ENCODE results near the gene NR1H2.

The NR1H2 gene

DNA sequence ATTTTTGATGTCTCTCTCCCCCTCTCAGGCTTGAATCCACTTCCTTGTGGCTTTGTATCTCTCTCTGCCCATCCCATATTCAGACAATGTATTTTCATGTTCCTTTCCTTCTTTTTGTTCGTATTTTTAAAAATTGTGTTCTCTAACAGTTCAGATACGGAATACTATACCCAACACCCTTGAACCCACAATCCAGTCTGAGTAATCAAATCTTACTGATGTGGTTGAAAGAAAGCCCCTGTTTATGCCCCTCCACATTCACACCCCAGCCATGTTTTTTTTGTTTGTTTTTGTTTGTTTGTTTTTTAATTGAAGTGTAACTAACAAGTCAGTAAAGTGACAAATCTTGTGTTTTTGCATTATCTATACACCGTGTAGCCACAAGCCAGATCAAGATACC is 43.9 kb downstream of the NR1H2 start:
- Histone ChIP-seq H2AFZ (ENCODE audit: low read depth, low read length) (no peak overlapping the region), H3K27me3 (ENCODE audit: insufficient read depth, low read length) (no peaks in the 10 kb centered on the region), H3K4me3 (ENCODE audit: low read length) (no peak overlapping the region), H3K4me1 (ENCODE audit: insufficient read depth, low read length) (no peaks in the 10 kb centered on the region), H3K36me3 (ENCODE audit: insufficient read depth, low read length) (no peaks in the 10 kb centered on the region), H3K9me3 (ENCODE audit: low read length) (no peaks in the 10 kb centered on the region)

DNA sequence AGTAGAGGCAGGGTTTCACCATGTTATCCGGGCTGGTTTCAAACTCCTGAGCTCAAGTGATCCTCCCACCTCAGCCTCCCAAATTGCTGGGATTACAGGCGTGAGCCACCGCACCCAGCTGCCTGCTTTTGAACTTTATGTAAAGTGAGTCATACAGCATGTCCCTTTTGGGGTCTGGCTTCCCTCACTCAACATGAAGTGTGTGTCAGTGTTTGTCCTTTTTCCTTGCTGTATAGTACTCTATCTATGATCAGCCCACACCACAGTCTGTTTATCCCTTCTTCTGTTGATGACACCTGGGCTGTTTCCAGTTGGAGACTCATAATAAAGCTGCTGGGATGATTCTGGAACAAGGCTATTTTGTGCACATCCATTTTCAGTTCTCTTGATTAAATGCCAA is 44.6 kb downstream of the NR1H2 start:
- no peaks in the 10 kb centered on the region for H3K9me3 ChIP-seq (ENCODE audit: low read length)
- no peaks in the 10 kb centered on the region for H3K36me3 ChIP-seq (ENCODE audit: insufficient read depth, low read length)
- H3K27me3 ChIP-seq (ENCODE audit: insufficient read depth, low read length) = no peaks in the 10 kb centered on the region
- no peak overlapping the region for H3K4me3 ChIP-seq (ENCODE audit: low read length)
- H3K4me1 ChIP-seq (ENCODE audit: insufficient read depth, low read length) = no peaks in the 10 kb centered on the region
- H2AFZ ChIP-seq (ENCODE audit: low read depth, low read length) = no peak overlapping the region

DNA sequence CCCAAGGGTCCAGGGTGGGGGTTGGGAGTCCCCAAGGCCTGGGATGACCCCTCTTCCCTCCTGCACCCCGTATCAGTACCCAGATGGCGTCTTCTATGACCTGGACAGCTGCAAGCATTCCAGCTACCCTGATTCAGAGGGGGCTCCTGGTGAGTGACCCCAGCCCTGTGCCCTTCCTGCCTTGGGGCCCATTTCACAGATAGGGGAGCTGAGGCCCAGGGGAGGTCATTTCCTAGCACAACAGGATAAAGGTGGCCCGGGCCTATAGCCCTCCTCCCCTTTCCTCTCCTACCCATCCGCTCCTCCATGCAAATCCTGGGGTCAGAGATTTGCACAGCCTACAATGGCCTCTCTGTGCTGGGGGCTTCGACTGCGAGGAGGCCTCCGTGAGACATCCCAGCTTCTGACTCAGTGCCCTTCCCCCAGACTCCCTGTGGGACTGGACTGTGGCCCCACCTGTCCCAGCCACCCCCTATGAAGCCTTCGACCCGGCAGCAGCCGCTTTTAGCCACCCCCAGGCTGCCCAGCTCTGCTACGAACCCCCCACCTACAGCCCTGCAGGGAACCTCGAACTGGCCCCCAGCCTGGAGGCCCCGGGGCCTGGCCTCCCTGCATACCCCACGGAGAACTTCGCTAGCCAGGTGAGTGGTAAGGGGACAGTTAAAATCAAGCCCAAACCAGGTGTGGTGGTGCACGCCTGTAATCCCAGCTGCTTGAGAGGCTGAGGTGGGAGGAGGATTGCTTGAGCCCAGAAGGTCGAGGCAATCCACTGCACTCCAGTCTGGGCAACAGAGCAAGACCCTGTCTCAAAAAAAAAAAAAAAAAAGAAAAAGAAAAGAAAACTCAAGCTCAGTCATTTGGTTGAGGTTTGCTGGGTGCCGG is 46.4 kb downstream of the NR1H2 start:
- Histone ChIP-seq H3K4me3 (ENCODE audit: low read length) (no peak overlapping the region), H3K27me3 (ENCODE audit: insufficient read depth, low read length) (no peaks in the 10 kb centered on the region), H3K4me1 (ENCODE audit: insufficient read depth, low read length) (no peaks in the 10 kb centered on the region), H3K36me3 (ENCODE audit: insufficient read depth, low read length) (no peaks in the 10 kb centered on the region), H2AFZ (ENCODE audit: low read depth, low read length) (no peak overlapping the region), H3K9me3 (ENCODE audit: low read length) (no peaks in the 10 kb centered on the region)

DNA sequence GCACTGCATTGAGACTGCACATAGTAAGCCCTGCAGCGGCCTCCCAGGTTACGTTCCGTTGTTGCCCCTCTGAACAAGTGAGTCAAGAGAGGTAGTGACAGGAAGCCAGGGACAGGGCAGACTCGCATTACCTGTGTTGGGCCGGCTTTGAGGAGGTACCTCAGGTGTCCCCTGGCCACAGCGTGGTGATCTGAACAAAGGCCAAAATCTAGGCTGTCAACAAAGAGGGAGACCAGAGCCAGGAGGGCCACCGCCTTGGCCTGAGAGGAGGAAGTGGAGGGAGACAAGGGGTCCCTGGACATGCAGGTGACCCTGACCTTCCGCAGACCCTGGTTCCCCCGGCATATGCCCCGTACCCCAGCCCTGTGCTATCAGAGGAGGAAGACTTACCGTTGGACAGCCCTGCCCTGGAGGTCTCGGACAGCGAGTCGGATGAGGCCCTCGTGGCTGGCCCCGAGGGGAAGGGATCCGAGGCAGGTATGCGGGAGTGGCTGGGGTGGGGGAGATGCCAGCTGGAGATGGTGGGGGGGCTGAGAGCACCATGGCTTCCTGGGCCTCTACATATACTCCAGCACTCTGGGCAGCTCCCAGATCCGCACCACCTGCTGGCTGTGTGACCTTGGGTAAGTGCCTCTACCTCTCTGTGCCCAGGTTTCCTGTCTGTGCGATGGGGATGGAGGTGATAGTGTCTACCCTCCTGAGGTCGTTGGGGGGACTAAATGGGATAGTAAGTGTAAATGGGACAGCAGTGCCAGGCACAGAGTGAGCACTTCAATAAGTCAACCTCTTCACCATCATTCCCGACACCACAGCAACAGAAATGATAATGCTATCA is 47.2 kb downstream of the NR1H2 start:
- Histone ChIP-seq H3K27me3 (ENCODE audit: insufficient read depth, low read length) (peaks cover 4% of the 10 kb centered on the region), H3K4me1 (ENCODE audit: insufficient read depth, low read length) (no peaks in the 10 kb centered on the region), H2AFZ (ENCODE audit: low read depth, low read length) (no peak overlapping the region), H3K9me3 (ENCODE audit: low read length) (no peaks in the 10 kb centered on the region), H3K4me3 (ENCODE audit: low read length) (no peak overlapping the region), H3K36me3 (ENCODE audit: insufficient read depth, low read length) (no peaks in the 10 kb centered on the region)

DNA sequence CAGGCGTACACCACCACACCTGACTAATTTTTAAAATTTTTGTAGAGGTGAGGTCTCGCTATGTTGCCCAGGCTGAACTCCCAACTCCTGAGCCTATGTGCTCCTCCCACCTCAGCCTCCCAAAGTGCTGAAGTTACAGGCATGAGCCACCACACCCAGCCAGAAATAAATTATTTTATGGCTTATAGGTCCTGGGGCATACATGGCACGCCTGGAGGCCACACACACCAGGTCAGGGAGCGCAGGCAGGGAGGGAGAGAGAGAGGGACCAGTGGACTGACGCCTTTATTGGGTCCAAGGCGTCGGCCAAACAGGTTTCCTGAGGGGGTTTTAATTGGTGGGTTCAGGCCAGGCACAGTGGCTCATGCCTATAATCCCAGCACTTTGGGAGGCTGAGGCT is 49.3 kb downstream of the NR1H2 start:
- Histone ChIP-seq H2AFZ (ENCODE audit: low read depth, low read length) (no peak overlapping the region), H3K4me1 (ENCODE audit: insufficient read depth, low read length) (no peaks in the 10 kb centered on the region), H3K27me3 (ENCODE audit: insufficient read depth, low read length) (peaks cover 16% of the 10 kb centered on the region), H3K36me3 (ENCODE audit: insufficient read depth, low read length) (no peaks in the 10 kb centered on the region), H3K4me3 (ENCODE audit: low read length) (no peak overlapping the region), H3K9me3 (ENCODE audit: low read length) (no peaks in the 10 kb centered on the region)

DNA sequence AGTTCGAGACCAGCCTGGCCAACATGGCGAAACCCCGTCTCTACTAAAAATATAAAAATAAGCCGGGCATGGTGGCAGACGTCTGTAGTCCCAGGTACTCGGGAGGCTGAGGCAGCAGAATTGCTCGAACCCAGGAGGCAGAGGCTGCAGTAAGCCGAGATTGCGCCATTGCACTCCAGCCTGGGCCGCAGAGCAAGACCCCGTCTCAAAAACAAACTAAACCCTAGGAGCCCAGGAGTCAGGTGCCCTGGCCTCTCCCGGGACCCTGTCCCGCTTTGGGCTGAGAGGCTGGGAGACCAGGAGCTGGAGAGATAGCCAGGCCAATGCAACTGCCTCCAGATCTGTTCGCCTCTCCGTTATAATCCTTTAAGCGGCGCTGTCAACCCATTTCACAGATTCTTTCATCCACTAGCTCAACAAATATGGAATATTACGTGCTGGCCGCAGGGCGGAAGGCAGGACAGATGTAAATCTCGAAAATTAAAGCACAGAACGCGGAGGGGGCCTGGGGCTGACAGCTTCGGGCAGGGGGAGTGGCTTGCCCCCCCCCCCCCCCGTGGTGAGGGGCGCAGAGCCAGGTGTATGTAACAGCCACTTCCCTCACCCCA is 51.2 kb downstream of the NR1H2 start:
- H3K9me3 ChIP-seq (ENCODE audit: low read length) = no peaks in the 10 kb centered on the region
- H3K4me3 ChIP-seq (ENCODE audit: low read length) = no peak overlapping the region
- no peak overlapping the region for H2AFZ ChIP-seq (ENCODE audit: low read depth, low read length)
- peaks cover 22% of the 10 kb centered on the region for H3K27me3 ChIP-seq (ENCODE audit: insufficient read depth, low read length)
- no peaks in the 10 kb centered on the region for H3K36me3 ChIP-seq (ENCODE audit: insufficient read depth, low read length)
- peaks cover 7% of the 10 kb centered on the region for H3K4me1 ChIP-seq (ENCODE audit: insufficient read depth, low read length)

DNA sequence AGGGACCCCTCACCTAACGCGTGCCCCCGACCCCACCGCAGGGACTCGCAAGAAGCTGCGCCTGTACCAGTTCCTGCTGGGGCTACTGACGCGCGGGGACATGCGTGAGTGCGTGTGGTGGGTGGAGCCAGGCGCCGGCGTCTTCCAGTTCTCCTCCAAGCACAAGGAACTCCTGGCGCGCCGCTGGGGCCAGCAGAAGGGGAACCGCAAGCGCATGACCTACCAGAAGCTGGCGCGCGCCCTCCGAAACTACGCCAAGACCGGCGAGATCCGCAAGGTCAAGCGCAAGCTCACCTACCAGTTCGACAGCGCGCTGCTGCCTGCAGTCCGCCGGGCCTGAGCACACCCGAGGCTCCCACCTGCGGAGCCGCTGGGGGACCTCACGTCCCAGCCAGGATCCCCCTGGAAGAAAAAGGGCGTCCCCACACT is 51.8 kb downstream of the NR1H2 start:
- no peak overlapping the region for H3K4me3 ChIP-seq (ENCODE audit: low read length)
- no peak overlapping the region for H2AFZ ChIP-seq (ENCODE audit: low read depth, low read length)
- peaks cover 28% of the 10 kb centered on the region for H3K27me3 ChIP-seq (ENCODE audit: insufficient read depth, low read length)

DNA sequence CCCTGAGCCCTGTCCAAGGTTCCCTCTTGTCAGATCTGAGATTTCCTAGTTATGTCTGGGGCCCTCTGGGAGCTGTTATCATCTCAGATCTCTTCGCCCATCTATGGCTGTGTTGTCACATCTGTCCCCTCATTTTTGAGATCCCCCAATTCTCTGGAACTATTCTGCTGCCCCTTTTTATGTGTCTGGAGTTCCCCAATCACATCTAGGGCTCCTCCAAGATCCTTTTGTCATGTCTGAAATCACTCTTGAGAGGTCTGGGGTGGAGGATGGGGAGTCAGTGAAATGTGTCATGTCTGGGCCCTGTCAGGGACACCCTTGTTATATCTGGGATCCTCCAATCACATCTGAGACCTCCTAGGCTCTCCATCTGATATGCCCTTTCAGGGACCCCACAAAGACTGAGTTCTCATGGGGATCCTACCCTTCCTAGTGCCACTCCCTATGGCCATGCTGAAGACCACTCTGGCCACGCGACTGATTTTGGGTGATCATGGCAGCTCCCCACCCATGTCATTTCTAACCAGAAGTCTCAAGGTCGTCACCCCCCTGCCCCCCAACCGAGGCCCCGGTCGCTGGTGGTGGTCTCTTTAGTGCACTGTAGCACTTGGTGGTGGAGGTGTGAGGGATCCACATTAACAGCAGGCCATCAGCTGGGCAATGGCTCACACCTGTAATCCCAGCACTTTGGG is 52.7 kb downstream of the NR1H2 start:
- no peak overlapping the region for H3K4me3 ChIP-seq (ENCODE audit: low read length)
- H3K36me3 ChIP-seq (ENCODE audit: insufficient read depth, low read length) = no peaks in the 10 kb centered on the region
- no peak overlapping the region for H2AFZ ChIP-seq (ENCODE audit: low read depth, low read length)
- peaks cover 9% of the 10 kb centered on the region for H3K4me1 ChIP-seq (ENCODE audit: insufficient read depth, low read length)
- H3K9me3 ChIP-seq (ENCODE audit: low read length) = no peaks in the 10 kb centered on the region
- H3K27me3 ChIP-seq (ENCODE audit: insufficient read depth, low read length) = peaks cover 29% of the 10 kb centered on the region

More for the DNA sequence above, 51.8 kb downstream of the NR1H2 start:
- Histone ChIP-seq H3K36me3 (ENCODE audit: insufficient read depth, low read length) (no peaks in the 10 kb centered on the region), H3K4me1 (ENCODE audit: insufficient read depth, low read length) (peaks cover 9% of the 10 kb centered on the region), H3K9me3 (ENCODE audit: low read length) (no peaks in the 10 kb centered on the region)

DNA sequence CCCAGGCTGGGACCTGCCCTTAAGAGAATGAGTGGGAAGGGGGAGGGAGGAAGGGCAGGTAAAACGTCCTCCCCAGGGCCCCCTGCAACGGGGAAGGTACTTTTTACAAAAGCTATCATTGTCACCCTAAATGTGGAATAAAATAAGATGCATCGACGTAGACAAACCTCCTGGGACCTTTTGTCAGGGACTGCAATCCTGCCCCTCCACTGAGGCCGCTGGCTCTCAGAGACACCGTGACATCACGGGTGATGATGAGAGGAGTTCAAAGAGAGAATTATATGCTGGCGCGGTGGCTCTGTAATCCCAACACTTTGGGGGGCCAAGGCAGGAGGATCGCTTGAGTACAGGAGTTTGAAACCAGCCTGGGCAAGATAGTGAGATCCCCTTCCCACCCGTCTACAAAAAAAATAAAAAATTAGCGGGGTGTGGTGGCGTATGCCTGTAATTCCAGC is 54.7 kb downstream of the NR1H2 start:
- peaks cover 9% of the 10 kb centered on the region for H3K4me1 ChIP-seq (ENCODE audit: insufficient read depth, low read length)
- H3K27me3 ChIP-seq (ENCODE audit: insufficient read depth, low read length) = peaks cover 29% of the 10 kb centered on the region
- peak overlapping the region; percentile 55 for H2AFZ ChIP-seq (ENCODE audit: low read depth, low read length)
- no peaks in the 10 kb centered on the region for H3K9me3 ChIP-seq (ENCODE audit: low read length)
- H3K4me3 ChIP-seq (ENCODE audit: low read length) = peak overlapping the region; percentile 53
- no peaks in the 10 kb centered on the region for H3K36me3 ChIP-seq (ENCODE audit: insufficient read depth, low read length)

DNA sequence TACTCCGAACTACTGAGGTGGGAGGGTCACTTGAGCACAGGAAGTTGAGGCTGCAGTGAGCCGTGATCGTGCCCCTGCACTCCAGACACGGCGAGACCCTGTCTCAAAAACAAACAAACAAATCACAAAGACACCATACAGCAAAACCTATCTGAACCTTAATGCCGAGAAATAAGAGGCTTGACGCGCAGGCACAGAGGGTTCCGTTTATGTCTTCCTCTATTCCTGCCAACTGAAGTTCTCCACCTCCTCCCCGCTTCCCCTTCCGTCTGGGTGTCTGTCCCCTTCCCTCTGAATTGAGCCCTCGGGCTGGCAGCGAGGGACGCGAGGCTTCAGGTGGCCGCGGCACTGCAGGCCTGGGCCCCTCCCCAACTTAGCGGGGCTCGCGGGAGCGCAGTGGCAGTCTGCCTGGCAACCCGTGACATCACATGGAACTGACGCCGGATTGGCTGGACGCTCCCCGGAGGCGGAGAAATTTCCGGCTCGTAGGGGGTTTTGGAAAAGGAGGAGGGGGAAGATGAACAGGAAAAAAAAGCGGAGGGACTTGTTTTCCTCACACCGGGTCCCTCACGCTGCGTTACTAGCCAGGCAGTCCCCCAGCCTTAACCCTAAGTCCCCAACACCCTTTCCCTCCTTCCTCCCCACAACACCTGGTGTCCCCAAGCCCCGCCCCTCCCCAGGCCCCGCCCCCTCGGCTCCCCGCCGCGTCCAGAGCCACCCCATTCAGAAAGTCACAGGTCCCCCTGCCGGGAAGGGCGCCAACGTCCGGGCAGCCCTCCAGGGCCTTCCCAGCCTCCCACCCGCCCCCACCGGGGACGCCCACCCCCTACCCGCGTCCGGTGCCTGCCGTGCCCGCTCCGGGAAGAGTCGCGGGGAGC is 55.3 kb downstream of the NR1H2 start:
- Histone ChIP-seq H2AFZ (ENCODE audit: low read depth, low read length) (peak overlapping the region; percentile 55), H3K4me1 (ENCODE audit: insufficient read depth, low read length) (peaks cover 9% of the 10 kb centered on the region), H3K27me3 (ENCODE audit: insufficient read depth, low read length) (peaks cover 31% of the 10 kb centered on the region), H3K4me3 (ENCODE audit: low read length) (peak overlapping the region; percentile 53), H3K9me3 (ENCODE audit: low read length) (no peaks in the 10 kb centered on the region), H3K36me3 (ENCODE audit: insufficient read depth, low read length) (no peaks in the 10 kb centered on the region)

DNA sequence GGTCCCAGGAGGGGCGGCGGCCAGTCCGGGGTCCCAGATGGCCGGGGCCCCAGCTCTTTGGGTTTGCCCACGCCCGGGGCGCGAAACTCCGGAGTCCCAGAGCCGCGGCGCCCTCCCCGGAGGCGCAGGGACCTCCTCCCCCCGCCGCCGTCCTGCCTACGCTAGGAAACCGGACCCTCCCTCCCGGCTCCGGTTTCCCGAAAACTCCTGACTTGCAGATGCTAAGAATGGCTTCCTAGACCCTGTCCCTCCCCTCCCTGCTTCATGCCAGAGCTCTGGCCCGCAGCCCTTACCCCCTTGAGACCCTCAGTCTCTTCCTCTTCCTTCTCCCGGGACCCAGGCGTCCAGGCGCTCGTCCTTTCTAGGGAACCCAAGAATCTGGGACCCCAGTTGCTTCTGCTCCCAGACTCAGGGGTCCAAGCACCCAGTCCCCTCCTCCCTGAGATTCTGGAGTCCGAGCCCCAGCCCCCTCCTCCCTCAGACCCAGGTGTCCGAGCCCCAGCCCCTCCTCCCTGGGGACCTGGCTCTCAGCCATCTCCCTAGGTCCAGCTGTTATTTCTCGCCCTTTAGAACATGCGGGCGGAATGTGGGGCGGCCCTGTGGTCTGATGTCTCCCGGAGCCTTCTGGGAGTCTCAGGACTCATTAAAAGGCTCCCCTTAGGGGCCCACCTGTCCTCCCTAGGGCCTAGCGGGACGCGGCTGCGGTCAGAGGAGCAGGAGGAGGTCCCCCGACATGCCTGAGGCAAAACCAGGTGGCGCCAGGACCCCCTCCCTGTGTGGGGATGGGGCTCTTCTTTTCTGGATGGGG is 56.2 kb downstream of the NR1H2 start, which contains the start of gene MYBPC2:
Gene MYBPC2, plus strand, starts transcription at position 672 of the 808 bp plus-strand sequence. Its CDS starts 62 bp downstream, at position 734.
- Histone ChIP-seq H3K4me1 (ENCODE audit: insufficient read depth, low read length) (peaks cover 9% of the 10 kb centered on the region), H3K9me3 (ENCODE audit: low read length) (no peaks in the 10 kb centered on the region), H3K4me3 (ENCODE audit: low read length) (peak within 1 kb of the TSS; percentile 53), H2AFZ (ENCODE audit: low read depth, low read length) (peak within 1 kb of the TSS; percentile 55), H3K36me3 (ENCODE audit: insufficient read depth, low read length) (no peaks in the 10 kb centered on the region), H3K27me3 (ENCODE audit: insufficient read depth, low read length) (peaks cover 35% of the 10 kb centered on the region)
